DLD1 (cell line): ENCODE measurements around the gene TNNI3K.

Source experiments
- in situ Hi-C: cut with HindIII; loops from 2 replicates; pipeline ENCODE4 v1.10.0; 2017; ENCODE audit warnings: low sequenced_read_pairs

The TNNI3K gene

GRCh38 chr1:74548961-74549750 lies 314.0 kb downstream of the TNNI3K start:
- in situ Hi-C loops, result no loop called here

GRCh38 chr1:74549932-74550331 lies 314.7 kb downstream of the TNNI3K start:
- in situ Hi-C loops, result no loop called here

GRCh38 chr1:74570797-74571492 lies 335.8 kb downstream of the TNNI3K start:
- in situ Hi-C loops, result no loop called here

GRCh38 chr1:74571493-74571800 lies 336.3 kb downstream of the TNNI3K start:
- in situ Hi-C loops, result no loop called here

GRCh38 chr1:74571891-74572290 lies 336.7 kb downstream of the TNNI3K start:
- in situ Hi-C loops, result no loop called here

GRCh38 chr1:74578101-74578500 lies 342.9 kb downstream of the TNNI3K start:
- in situ Hi-C loops, result no loop called here

GRCh38 chr1:74579425-74579824 lies 344.2 kb downstream of the TNNI3K start:
- in situ Hi-C loops, result no loop called here

- in situ Hi-C loops, result no loop called here
Measured at GRCh38 chr1:74583397-74583796, 348.2 kb downstream of the TNNI3K start.

GRCh38 chr1:74584185-74584584 lies 349.0 kb downstream of the TNNI3K start:
- in situ Hi-C loops, result no loop called here

- in situ Hi-C loops, result no loop called here
Measured at GRCh38 chr1:74586253-74586897, 351.2 kb downstream of the TNNI3K start.

- in situ Hi-C loops, result no loop called here
Measured at GRCh38 chr1:74587888-74588287, 352.7 kb downstream of the TNNI3K start.

- in situ Hi-C loops, result no loop called here
Measured at GRCh38 chr1:74590288-74590687, 355.1 kb downstream of the TNNI3K start.

- in situ Hi-C loops, result no loop called here
Measured at GRCh38 chr1:74591949-74592348, 356.8 kb downstream of the TNNI3K start.

- in situ Hi-C loops, result no loop called here
Measured at GRCh38 chr1:74592580-74593355, 357.6 kb downstream of the TNNI3K start.
